Sigmoid colon (tissue), 7 donors: ENCODE results near the gene PLD6. TPM values are rescaled to one million over a fixed set of nuclear protein-coding genes. Genes with fewer than 3 reads are reported as not detected.

Source experiments
- DNase-seq: peaks from one replicate; pipeline ENCODE4 v3.0.0-alpha.2; 2019
- H3K27ac ChIP-seq, 4 donors: fragments of 200-600 bp; sonication (generic); one replicate each; pipeline ENCODE4 v1.5.1; 2016 to 2019; ENCODE audit warnings: mild to moderate bottlenecking in 1 of 4
- H3K27me3 ChIP-seq, 3 donors: fragments of 200-600 bp; sonication (generic); one replicate each; pipeline ENCODE4 v1.5.1; 2019; ENCODE audit warnings: mild to moderate bottlenecking in 1 of 3
- H3K36me3 ChIP-seq, 4 donors: fragments of 200-600 bp; sonication (generic); one replicate each; pipeline ENCODE4 v1.5.1; 2016 to 2019
- H3K4me1 ChIP-seq, 4 donors: fragments of 200-600 bp; sonication (generic); one replicate each; pipeline ENCODE4 v1.5.1; 2017 to 2019
- H3K4me3 ChIP-seq, 4 donors: fragments of 200-600 bp; sonication (generic); one replicate each; pipeline ENCODE4 v1.5.1; 2017 to 2019; ENCODE audit warnings: mild to moderate bottlenecking in 2 of 4, moderate library complexity in 1 of 4
- H3K9me3 ChIP-seq, 4 donors: fragments of 200-600 bp in 3 of 4; sonication (generic) in 3 of 4; one replicate each; pipeline versions ENCODE4 v1.5.1 to v1.6.1; 2013 to 2019
- CTCF ChIP-seq, 4 experiments: fragments of 450-650 bp in 3 of 4; fragments of 200-600 bp in 1 of 4; IDR thresholded peaks; one replicate each; pipeline ENCODE4 v1.5.1; 2016 to 2019; ENCODE audit warnings: antibody characterized with exemption in 4 of 4, mild to moderate bottlenecking in 3 of 4, moderate library complexity in 2 of 4
- EP300 ChIP-seq, 4 donors: sonication (generic); formaldehyde crosslinking; IDR thresholded peaks; one replicate each; pipeline ENCODE4 v1.6.1; 2017; ENCODE audit warnings: antibody characterized with exemption in 4 of 4
- POLR2A ChIP-seq, 2 donors: fragments of 450-650 bp; IDR thresholded peaks; one replicate each; pipeline ENCODE4 v1.6.1; 2016; ENCODE audit warnings: antibody characterized with exemption in 2 of 2, mild to moderate bottlenecking in 2 of 2, moderate library complexity in 2 of 2
- POLR2AphosphoS5 ChIP-seq, 4 donors: sonication (generic); formaldehyde crosslinking; IDR thresholded peaks; one replicate each; pipeline ENCODE4 v1.6.1; 2017; ENCODE audit warnings: antibody characterized with exemption in 4 of 4
- WGBS, 2 donors: extraction: QIAGEN DNeasy Blood & Tissue Kit; methylation state at CpG; one replicate each; pipeline ENCODE4 v1.1.7; 2013; 5-methylcytosine and 5-hydroxymethylcytosine counted together
- intact Hi-C: fragments of 100-400 bp; cut with DNase I; formaldehyde crosslinking; loops from one replicate; pipeline ENCODE4 v1.15.1; 2023
- polyA plus RNA-seq, 3 donors: library from polyadenylated mRNA; stranded (reverse); fragments of 200-250 nt; gene quantifications; one replicate each; pipeline ENCODE4 v1.2.3, GENCODE V29; 2013
- total RNA-seq, 4 donors: library from RNA; depleted of rRNA; stranded (reverse); fragments of >200 nt; gene quantifications; one replicate each; pipeline ENCODE4 v1.1.0, GENCODE V29; 2016
- donor health status: healthy with polysubstance abuse.
- donor health status: Bipolar disorder and iron deficiency.
- donor health status: healthy.

PLD6 gene
- total and polyA plus RNA-seq, 7 donors, result 1.2 to 15.3 (median 8.6) TPM; not detected in 1

- peak; percentile 40 for DNase-seq
- 71 to 85% methylated on average over 16 of the region's 16 CpGs for WGBS, 2 donors
- H3K4me3 ChIP-seq, result no peak overlapping the region
- peaks cover 12 to 60% (median 47%) of the 10 kb centered on the region in 4 donors for H3K36me3 ChIP-seq
- intact Hi-C loops, result no loop called here
- TF ChIP-seq POLR2AphosphoS5 (IDR thresholded peaks at IDR 0.05), result no peak
- no peak for TF ChIP-seq CTCF (IDR thresholded peaks at IDR 0.05)
- no peak for TF ChIP-seq EP300 (IDR thresholded peaks at IDR 0.05)
- no peak for TF ChIP-seq POLR2A (IDR thresholded peaks at IDR 0.05)
- H3K27ac ChIP-seq, result no peak overlapping the region
- no peaks in the 10 kb centered on the region for H3K27me3 ChIP-seq
- H3K9me3 ChIP-seq, result no peaks in the 10 kb centered on the region
- peaks cover 0 to 28% (median 24%) of the 10 kb centered on the region in 4 donors for H3K4me1 ChIP-seq
Observed at GRCh38 chr17:17231621-17232302, 25.6 kb upstream of the PLD6 start.

DNA sequence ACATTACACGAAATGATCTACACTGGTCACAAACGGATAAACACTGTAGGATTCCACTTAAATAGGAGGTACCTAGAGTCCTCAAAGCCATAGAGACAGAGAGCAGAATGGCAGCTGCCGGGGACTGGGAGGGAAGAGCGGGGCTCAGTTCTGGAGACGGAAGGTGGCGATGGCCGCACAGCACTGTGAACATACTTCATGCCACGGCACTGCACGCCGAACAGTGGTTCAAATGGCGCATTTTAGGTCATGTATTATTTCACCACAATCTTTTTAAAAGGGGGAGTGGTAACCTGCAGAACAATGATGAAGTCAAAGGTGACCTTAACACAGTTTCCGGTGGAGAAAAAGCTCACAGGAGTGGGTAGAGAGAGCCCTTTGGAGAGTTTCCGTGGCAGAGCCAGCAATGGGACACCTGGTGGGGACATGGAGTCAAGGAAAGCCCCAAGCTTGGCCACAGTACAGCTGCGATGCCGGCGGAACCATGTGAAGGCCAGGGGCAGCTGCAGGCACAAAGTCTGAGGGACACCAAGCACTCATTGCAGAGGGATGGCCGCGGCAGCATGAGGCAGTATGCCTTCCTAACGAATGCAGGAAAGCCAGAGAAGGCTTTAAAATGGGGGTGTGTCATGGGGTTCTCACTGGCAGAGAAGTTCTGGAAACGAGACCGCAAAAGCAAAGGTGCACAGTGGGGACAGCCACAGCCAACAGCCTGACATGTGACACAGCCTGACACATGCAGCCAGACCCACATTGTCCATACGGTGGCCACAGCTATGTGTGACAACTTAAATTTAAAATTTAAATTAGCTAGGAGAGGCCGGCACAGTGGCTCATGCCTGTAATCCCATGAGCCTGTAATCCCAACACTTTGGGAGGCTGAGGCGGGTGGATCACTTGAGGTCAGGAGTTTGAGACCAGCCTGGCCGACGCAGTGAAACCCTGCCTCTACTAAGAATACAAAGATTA, 23.6 kb upstream of the PLD6 start:
- Histone ChIP-seq H3K27me3 (no peaks in the 10 kb centered on the region), H3K36me3 (peaks cover 32 to 81% (median 67%) of the 10 kb centered on the region in 4 donors), H3K4me1 (peaks cover 0 to 11% (median 9%) of the 10 kb centered on the region in 4 donors), H3K9me3 (no peaks in the 10 kb centered on the region), H3K4me3 (no peak overlapping the region), H3K27ac (no peak overlapping the region)
- TF ChIP-seq POLR2A (IDR thresholded peaks at IDR 0.05), result no peak
- TF ChIP-seq POLR2AphosphoS5 (IDR thresholded peaks at IDR 0.05), result no peak
- no peak for TF ChIP-seq EP300 (IDR thresholded peaks at IDR 0.05)
- TF ChIP-seq CTCF (IDR thresholded peaks at IDR 0.05), result no peak
- DNase-seq, result no peak
- 93% methylated on average over 26 of the region's 26 CpGs for WGBS, 2 donors
- intact Hi-C loops, result no loop called here

- Histone ChIP-seq H3K9me3 (no peaks in the 10 kb centered on the region), H3K27me3 (no peaks in the 10 kb centered on the region), H3K36me3 (peaks cover 42 to 91% (median 77%) of the 10 kb centered on the region in 4 donors), H3K27ac (no peak overlapping the region), H3K4me1 (peaks cover 0 to 1% (median 0%) of the 10 kb centered on the region in 4 donors), H3K4me3 (no peak overlapping the region)
- DNase-seq, result no peak
- intact Hi-C loops, result no loop called here
- WGBS, 2 donors, result 94 to 95% methylated on average over 17 of the region's 17 CpGs
- no peak for TF ChIP-seq EP300 (IDR thresholded peaks at IDR 0.05)
- TF ChIP-seq CTCF (IDR thresholded peaks at IDR 0.05), result no peak
- TF ChIP-seq POLR2AphosphoS5 (IDR thresholded peaks at IDR 0.05), result no peak
- TF ChIP-seq POLR2A (IDR thresholded peaks at IDR 0.05), result no peak
Observed at GRCh38 chr17:17228521-17229279, 22.6 kb upstream of the PLD6 start.

DNA sequence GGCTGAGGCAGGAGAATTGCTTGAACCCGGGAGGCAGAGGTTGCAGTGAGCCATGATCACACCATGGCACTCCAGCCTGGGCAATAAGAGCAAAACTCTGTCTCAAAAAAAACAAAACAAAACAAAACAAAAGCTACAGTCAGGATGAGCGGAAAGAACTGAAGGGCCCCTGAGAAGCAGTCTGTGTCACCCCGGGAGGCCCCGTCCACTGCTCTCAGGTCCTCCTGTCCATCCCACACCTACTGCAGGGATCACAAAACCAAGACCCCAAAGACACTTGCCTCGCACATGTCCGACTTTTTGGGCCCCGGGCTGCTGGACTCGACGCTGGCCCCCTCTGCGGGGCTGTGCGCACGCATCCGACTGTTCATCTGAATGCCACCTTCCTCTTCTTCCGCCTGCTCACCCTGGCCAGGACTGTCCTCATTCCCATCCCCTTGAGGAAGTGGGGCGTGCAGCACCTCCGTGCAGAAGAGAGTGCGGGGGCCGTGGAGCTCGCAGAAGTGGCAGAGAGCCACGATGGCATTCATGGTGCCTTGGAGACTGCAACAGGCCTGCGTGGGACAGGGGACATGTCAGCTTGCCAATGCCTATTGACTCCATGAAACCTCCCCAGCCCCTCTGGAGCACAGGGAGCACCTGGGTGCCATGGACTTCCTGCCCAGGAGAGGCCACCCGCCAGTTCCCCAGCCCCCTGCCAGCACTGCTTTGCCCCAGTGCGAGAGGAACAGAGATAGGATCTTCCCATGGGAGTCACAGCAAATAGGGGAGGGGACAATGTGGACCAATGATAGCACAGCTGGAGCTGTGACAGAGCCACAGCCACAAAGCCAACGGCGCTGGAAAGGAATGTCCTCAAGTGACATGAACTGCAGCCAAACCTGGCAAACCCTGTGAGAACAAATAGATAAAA, 21.7 kb upstream of the PLD6 start:
- intact Hi-C loops, result no loop called here
- 93 to 95% methylated on average over 25 of the region's 25 CpGs for WGBS, 2 donors

More for the DNA sequence above, 21.7 kb upstream of the PLD6 start:
- H3K36me3 ChIP-seq, result peaks cover 46 to 99% (median 85%) of the 10 kb centered on the region in 4 donors
- H3K27me3 ChIP-seq, result no peaks in the 10 kb centered on the region
- peak; percentile 53 for DNase-seq
- H3K4me1 ChIP-seq, result no peaks in the 10 kb centered on the region
- TF ChIP-seq EP300 (IDR thresholded peaks at IDR 0.05) (no peak), POLR2A (IDR thresholded peaks at IDR 0.05) (no peak), CTCF (IDR thresholded peaks at IDR 0.05) (no peak), POLR2AphosphoS5 (IDR thresholded peaks at IDR 0.05) (no peak)
- H3K4me3 ChIP-seq, result no peak overlapping the region
- no peaks in the 10 kb centered on the region for H3K9me3 ChIP-seq
- no peak overlapping the region for H3K27ac ChIP-seq
